Stimulated activated CD8-positive, alpha-beta memory T cell treated with anti-CD3 and anti-CD28 coated beads, Interleukin-4, amount 100 ng/mL, for 4 hours (primary cell): ENCODE measurements around the gene RNF125.
"Not testable (repeated sequence)": the region's sequence is repeated elsewhere in the genome, so short reads cannot be mapped to it uniquely, and the experiment has no call there.

Experiments used
- DNase-seq, 2 donors: peaks; one replicate each; pipeline ENCODE4 v3.0.0-alpha.2; 2020; ENCODE audit warnings: low read depth in 2 of 2, low spot score in 1 of 2

Gene RNF125

GRCh38 chr18:32083781-32084180 lies 65.2 kb downstream of the RNF125 start:
- no peak for DNase-seq

GRCh38 chr18:32086881-32087280 lies 68.3 kb downstream of the RNF125 start:
- DNase-seq, result no peak

- not testable (repeated sequence) for DNase-seq
Measured at GRCh38 chr18:32090831-32091230, 72.2 kb downstream of the RNF125 start.

GRCh38 chr18:32091325-32091723 lies 72.7 kb downstream of the RNF125 start:
- no peak for DNase-seq

GRCh38 chr18:32091724-32092421 lies 73.2 kb downstream of the RNF125 start, which contains the start of gene RNF138:
Gene RNF138, plus strand, starts transcription at chr18:32091874. Its CDS starts 903 bp downstream, at chr18:32092777.
- DNase-seq, result peak; percentile 72 to 79

GRCh38 chr18:32092422-32093101 lies 73.9 kb downstream of the RNF125 start:
- peak; percentile 99 for DNase-seq

GRCh38 chr18:32093102-32093511 lies 74.5 kb downstream of the RNF125 start:
- DNase-seq, result peak in 1 of 2 donors; percentile 10

- no peak for DNase-seq
Measured at GRCh38 chr18:32093523-32093922, 74.9 kb downstream of the RNF125 start.

GRCh38 chr18:32095192-32095899 lies 76.7 kb downstream of the RNF125 start:
- no peak for DNase-seq

GRCh38 chr18:32095900-32096229 lies 77.2 kb downstream of the RNF125 start:
- no peak for DNase-seq

GRCh38 chr18:32096946-32097345 lies 78.3 kb downstream of the RNF125 start:
- DNase-seq, result no peak

GRCh38 chr18:32104516-32104915 lies 85.9 kb downstream of the RNF125 start:
- no peak for DNase-seq

GRCh38 chr18:32110005-32110404 lies 91.4 kb downstream of the RNF125 start:
- DNase-seq, result no peak

GRCh38 chr18:32111706-32112105 lies 93.1 kb downstream of the RNF125 start:
- no peak for DNase-seq

GRCh38 chr18:32112826-32113225 lies 94.2 kb downstream of the RNF125 start:
- no peak for DNase-seq

- DNase-seq, result no peak
Measured at GRCh38 chr18:32114293-32114942, 95.8 kb downstream of the RNF125 start.

- DNase-seq, result no peak
Measured at GRCh38 chr18:32122039-32122438, 103.4 kb downstream of the RNF125 start.
